H1 (cell line): ENCODE results near the gene KANSL1. TPM values are rescaled to one million over a fixed set of nuclear protein-coding genes. Genes with fewer than 3 reads are reported as not detected.

Experiments
- GTF2F1 ChIP-seq: IDR thresholded peaks from 2 replicates; pipeline ENCODE4 v1.6.1; 2012; ENCODE audit warnings: low read depth, low read length, improper control_type of control experiment, borderline replicate concordance
- polyA plus RNA-seq, 7 experiments: library from polyadenylated mRNA; depleted of rRNA in 3 of 7; stranded (reverse) in 5 of 7; unstranded in 2 of 7; fragments of >200 nt in 5 of 7; fragments of 200-250 nt in 2 of 7; gene quantifications; 1 replicate in 5 of 7; 2 replicates in 1 of 7; 4 replicates in 1 of 7; pipeline versions ENCODE4 v1.2.1 to v1.2.3, GENCODE V29; 2011 to 2013; ENCODE audit warnings: missing spikeins in 2 of 7, mixed read lengths in 2 of 7
- total RNA-seq: library from RNA; stranded (reverse); fragmentation: NEBNext Ultra II Directional; extraction: Animal tissue kit (Norgen Biotek cat#: 25700); gene quantifications from 2 replicates; pipeline ENCODE4 v1.2.1, GENCODE V29; 2021

Gene KANSL1
- total and polyA plus RNA-seq, 2 of the 8 experiments (the other 6 are each of a cell fraction or from before 2014, with no cell fraction given) = 34.0 to 128 TPM

DNA sequence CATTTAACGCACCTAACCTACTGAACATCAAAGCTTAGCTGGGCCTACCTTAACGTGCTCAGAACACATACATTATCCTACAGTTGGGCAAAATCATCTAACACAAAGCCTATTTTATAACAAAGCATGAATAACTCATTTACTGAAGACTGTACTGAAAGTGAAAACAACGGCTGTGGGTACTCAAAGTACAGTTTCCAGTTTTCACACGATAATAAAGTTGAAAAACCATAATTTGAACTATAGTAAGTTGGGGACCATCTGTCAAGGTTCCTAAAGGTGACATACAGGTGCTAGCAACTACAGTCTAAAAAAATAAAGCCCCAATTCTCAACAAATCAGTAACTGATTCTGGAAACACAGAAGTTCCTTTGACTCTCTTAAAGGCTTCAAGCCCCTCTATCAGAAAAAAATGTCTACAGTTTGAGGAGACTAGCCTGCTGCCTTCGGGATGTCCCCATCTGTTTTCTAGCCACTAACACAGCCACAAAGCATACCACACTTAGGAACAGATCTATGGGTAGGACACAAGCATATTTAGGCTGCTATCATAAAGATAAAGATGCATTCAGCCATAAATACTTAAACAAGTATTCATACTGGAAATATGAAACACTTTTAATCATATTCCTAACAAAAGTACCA lies 71.3 kb downstream of the KANSL1 start (continued):
- TF ChIP-seq GTF2F1 = no peak
